GM12874 (cell line): ENCODE results near the gene MBTPS1.
A peak's percentile ranks its signal among the peaks of the same experiment; 100 is the strongest.

Source experiments
- TF ChIP-seq, protein P1 (sequence below): IDR thresholded peaks from 2 replicates; pipeline ENCODE4 v1.5.1; 2011; ENCODE audit warnings: low read depth, mild to moderate bottlenecking, control low read depth, low read length, moderate library complexity; ENCODE audit not compliant: insufficient read depth

Gene MBTPS1

DNA sequence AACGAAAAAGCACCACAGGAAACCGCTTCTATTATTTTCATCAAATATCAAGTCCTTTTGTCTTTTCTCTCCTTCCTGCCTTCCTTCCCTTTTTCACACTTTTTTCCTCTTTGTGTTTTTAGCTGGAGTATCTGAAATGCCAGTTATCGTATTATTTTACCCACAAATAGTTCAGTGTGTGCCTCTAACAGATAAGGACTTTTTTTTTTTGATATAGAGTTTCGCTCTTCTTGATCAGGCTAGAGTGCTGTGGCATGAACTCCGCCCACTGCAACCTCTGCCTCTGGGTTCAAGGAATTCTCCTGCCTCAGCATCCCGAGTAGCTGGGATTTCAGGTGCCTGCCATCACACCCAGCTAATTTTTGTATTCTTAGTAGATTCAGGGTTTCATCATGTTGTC lies 39.0 kb upstream of the MBTPS1 start:
- TF ChIP-seq, protein P1, sequence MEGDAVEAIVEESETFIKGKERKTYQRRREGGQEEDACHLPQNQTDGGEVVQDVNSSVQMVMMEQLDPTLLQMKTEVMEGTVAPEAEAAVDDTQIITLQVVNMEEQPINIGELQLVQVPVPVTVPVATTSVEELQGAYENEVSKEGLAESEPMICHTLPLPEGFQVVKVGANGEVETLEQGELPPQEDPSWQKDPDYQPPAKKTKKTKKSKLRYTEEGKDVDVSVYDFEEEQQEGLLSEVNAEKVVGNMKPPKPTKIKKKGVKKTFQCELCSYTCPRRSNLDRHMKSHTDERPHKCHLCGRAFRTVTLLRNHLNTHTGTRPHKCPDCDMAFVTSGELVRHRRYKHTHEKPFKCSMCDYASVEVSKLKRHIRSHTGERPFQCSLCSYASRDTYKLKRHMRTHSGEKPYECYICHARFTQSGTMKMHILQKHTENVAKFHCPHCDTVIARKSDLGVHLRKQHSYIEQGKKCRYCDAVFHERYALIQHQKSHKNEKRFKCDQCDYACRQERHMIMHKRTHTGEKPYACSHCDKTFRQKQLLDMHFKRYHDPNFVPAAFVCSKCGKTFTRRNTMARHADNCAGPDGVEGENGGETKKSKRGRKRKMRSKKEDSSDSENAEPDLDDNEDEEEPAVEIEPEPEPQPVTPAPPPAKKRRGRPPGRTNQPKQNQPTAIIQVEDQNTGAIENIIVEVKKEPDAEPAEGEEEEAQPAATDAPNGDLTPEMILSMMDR = no peak

DNA sequence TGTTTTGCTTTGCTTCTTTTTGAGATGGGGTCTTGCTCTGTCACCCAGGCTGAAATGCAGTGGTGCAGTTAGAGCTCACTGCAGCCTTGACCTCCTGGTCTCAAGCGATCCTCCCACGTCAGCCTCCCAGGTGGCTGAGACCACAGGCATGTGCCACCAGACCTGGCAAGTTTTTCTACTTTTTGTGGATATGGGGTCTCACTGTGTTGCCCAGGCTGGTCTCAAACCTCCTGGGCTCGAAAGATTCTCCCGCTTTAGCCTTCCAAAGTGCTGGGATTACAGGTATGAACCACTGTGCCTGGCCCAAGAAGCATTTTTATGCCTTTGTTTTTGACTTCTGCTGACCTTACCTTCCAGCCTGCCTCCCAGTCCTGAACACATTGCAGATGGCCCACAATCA lies 38.5 kb upstream of the MBTPS1 start:
- TF ChIP-seq, protein P1 = no peak

DNA sequence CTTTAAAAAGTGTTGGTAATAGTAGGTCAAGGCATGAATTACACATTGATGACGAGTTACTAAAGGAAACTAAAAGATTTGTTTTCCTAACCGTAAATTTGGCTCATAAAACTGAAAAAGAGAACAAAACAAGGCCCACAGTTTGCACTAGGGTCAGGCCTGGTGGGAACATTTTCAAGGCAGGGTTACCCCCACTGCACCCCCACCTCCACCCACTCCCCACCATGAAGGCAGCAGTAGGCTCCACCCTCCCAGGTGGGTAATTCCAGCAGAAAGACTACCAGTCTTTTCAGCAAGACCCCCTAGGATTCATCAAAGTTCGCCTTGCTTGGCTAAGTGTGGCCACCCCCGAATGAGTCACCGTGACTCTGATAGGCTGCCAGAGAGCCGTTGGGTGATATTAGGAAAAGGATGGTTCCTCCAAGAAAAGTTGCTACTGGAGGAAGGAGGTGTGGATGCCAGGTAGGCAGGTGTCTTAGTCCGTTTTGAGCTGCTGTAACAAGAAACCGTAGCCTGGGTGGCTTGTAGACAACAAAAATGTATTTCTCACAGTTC lies 37.0 kb upstream of the MBTPS1 start:
- TF ChIP-seq, protein P1 = no peak

DNA sequence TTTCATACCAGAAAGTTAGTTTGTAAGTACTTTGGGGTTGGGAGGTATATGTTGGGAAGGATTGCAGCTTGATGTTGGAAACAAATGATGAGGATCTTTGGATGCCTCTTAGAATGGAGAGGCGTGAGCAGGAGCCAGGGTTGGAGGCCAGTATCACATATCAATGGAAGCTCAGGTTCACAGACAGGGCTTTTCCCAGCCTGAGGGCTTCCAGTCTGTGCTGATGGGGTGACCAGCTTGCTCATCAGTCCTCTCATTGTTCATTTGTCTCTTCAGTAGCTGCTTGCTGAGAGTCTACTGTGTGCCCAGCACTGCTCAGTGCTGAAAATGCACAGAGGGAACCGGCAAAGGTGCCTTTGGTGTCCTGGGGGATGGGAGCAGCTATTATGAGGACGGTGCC lies 34.2 kb upstream of the MBTPS1 start:
- TF ChIP-seq, protein P1 = no peak

DNA sequence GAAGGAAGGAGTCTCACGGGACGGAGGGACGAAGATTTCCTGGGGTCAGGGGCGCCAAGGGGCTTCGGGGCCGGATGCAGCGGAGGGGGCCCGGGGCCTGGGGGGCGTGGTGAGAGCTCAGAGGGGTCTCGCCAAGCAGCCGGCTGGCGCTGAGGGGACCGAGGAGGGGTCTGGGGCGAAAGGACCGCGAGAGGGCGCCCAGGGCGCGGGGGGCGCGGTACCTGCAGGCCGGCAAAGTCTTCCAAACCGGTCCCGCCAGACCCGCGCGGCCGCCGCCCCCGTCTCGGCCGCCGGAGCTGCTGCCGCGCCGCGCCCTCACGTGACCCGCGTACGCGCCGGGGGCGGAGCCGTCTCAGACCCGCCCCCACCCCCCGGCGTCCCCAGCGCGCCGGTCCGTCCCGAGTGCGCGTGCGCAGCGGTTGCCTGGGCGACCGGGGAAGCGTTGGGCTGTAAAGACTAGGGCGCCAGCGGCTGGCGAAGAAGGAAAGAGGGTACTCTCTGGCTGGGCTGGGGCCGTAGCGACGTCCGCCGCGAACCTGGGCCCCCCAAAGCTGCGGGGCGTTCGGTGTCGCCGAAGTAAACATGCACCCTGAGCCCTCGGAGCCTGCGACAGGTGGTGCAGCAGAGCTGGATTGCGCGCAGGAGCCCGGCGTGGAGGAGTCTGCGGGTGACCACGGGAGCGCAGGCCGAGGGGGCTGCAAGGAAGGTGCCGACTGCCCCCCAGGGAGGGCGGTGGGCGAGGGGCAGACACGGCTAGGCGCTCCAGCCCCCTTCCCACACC lies 28.3 kb upstream of the MBTPS1 start, which contains the start of the genes DNAAF1 and HSDL1:
Gene DNAAF1 (plus strand): TSS at position 450 of the 781 bp plus-strand sequence. CDS start 133 bp downstream, at position 583.
Gene HSDL1 (minus strand): TSS at position 319 of the 781 bp plus-strand sequence. CDS start 13,856 bp downstream, outside the sequence.
- TF ChIP-seq, protein P1 = peak; percentile 29; the same call in 1 of the 2 replicates

DNA sequence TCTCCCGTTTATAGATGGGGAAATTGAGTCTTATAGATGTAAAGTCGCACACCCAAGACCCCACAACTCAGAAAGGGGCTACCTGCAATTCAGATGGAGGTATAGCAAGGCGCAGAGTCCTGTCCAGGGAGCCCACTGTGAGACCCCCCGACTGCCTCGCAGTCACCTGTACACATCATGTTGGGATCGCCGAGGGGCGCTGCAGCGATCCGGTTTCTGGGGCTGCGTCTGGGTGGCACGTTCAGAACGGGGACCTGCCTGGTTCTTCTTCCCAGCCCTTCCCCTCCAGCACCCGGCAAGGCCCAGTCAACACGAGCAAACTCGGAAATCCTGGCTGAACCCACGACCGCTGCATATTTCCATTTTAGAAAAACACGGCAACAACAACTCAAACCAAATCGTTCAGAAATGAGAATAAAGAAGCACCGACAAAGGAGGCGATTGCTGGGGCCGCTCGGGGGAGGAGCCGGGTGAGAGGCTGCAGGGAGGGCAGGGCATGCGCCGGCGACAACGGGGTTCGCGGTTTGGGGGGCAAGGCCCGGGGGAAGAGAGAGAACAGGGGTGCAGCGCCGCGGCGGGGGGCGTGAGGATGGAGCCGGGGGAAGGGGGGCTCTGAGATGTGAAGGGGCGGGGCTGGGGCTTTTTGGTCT lies 27.6 kb upstream of the MBTPS1 start:
- TF ChIP-seq, protein P1 = 0 out of 2 replicates have a peak, but pooled peaks have one; percentile 20

DNA sequence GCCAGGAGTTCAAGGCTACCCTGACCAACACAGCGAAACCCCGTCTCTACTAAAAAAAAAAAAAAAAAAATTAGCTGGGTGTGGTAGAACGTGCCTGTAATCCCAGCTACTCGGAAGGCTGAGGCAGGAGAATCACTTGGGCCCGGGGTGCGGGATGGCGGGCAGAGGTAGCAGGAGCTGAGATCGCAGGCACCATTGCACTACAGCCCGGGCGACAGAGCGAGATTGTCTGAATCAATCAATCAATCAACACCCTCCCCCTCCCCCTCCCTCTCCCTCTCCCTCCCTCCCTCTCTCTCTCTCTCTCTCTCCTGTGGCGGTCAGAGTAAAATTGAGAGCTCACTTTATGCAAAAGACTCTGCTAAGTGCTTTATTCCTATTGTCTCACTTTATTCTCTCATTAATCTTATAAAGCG lies 27.1 kb upstream of the MBTPS1 start:
- TF ChIP-seq, protein P1 = no peak
